ENCODE measurements around the gene SIMC1. TPM values are rescaled to one million over a fixed set of nuclear protein-coding genes. Genes with fewer than 3 reads are reported as not detected.

Gene SIMC1
- total RNA-seq, 1 experiment from 2014 or later, result 17.9 TPM

GRCh38 chr5:176365351-176366231 lies 127.4 kb downstream of the SIMC1 start, which contains the start of gene ARL10 (continued):
- no peak for TF ChIP-seq GRHL2 (CRISPR knock-in tag; IDR thresholded peaks at IDR 0.05; ENCODE audit: insufficient replicate concordance, severe bottlenecking)
- TF ChIP-seq ZNF317 (CRISPR knock-in tag; IDR thresholded peaks at IDR 0.05; ENCODE audit: borderline replicate concordance, low read depth), result no peak
- no peak for TF ChIP-seq PRRX2 (CRISPR knock-in tag; IDR thresholded peaks at IDR 0.05)
- no peak for TF ChIP-seq EMX1 (CRISPR knock-in tag; IDR thresholded peaks at IDR 0.05)
- TF ChIP-seq SMAD3 (CRISPR knock-in tag; IDR thresholded peaks at IDR 0.05; ENCODE audit: borderline replicate concordance), result peak; percentile 90

GRCh38 chr5:176366232-176366894 lies 128.1 kb downstream of the SIMC1 start:
- ATAC-seq (no peak; the same call in 1 of the 2 replicates), DNase-seq (ENCODE audit: low spot score) (no peak)
- Mint-ChIP-seq H3K27me3 (ENCODE audit: low read depth) (peaks cover 60% of the 10 kb centered on the region), H3K4me3 (peak overlapping the region; percentile 64), H3K27ac (no peak overlapping the region), H3K4me1 (peaks cover 7% of the 10 kb centered on the region), H3K36me3 (peaks cover 7% of the 10 kb centered on the region; the same call in 1 of the 2 replicates), H3K9me3 (no peaks in the 10 kb centered on the region)
- TF ChIP-seq KAT7 (CRISPR knock-in tag; IDR thresholded peaks at IDR 0.05; ENCODE audit: borderline replicate concordance), result no peak
- TF ChIP-seq IRF2 (CRISPR knock-in tag; IDR thresholded peaks at IDR 0.05; ENCODE audit: borderline replicate concordance, low read depth), result no peak
- TF ChIP-seq FOXK1 (CRISPR knock-in tag; IDR thresholded peaks at IDR 0.05), result peak; percentile 43; the same call in 1 of the 2 replicates
- TF ChIP-seq STAT6 (CRISPR knock-in tag; conservative IDR thresholded peaks at IDR 0.05; ENCODE audit: low read depth), result no peak
- no peak for TF ChIP-seq ZNF396 (CRISPR knock-in tag; IDR thresholded peaks at IDR 0.05; ENCODE audit: borderline replicate concordance)
- no peak for TF ChIP-seq USF1 (CRISPR knock-in tag; IDR thresholded peaks at IDR 0.05)
- no peak for TF ChIP-seq MYBL2 (CRISPR knock-in tag; IDR thresholded peaks at IDR 0.05)
- TF ChIP-seq ARID4B (CRISPR knock-in tag; IDR thresholded peaks at IDR 0.05; ENCODE audit: borderline replicate concordance), result 0 out of 2 replicates have a peak, but pooled peaks have one; percentile 44
- TF ChIP-seq E2F5 (CRISPR knock-in tag; IDR thresholded peaks at IDR 0.05), result no peak
- CTCF ChIA-PET, result interaction anchor here (0.6 to 1.2 kb wide), 2 partner anchors 43 to 637 kb away, joined by 3 to 4 read pairs; no protein-coding TSS in a partner anchor
- POLR2A ChIA-PET, result no interaction called here
